HG03135 (cell line): Measurements from ENCODE around the gene MAGI1.
"Not testable (repeated sequence)": the region's sequence is repeated elsewhere in the genome, so short reads cannot be mapped to it uniquely, and the experiment has no call there.

ENCODE experiments used
- ATAC-seq: cut with Tn5 transposase; IDR thresholded peaks from one replicate; pipeline ENCODE4 v1.9.1; 2021; ENCODE audit warnings: mild to moderate bottlenecking, moderate library complexity; ENCODE audit not compliant: unreplicated experiment

MAGI1 gene

DNA sequence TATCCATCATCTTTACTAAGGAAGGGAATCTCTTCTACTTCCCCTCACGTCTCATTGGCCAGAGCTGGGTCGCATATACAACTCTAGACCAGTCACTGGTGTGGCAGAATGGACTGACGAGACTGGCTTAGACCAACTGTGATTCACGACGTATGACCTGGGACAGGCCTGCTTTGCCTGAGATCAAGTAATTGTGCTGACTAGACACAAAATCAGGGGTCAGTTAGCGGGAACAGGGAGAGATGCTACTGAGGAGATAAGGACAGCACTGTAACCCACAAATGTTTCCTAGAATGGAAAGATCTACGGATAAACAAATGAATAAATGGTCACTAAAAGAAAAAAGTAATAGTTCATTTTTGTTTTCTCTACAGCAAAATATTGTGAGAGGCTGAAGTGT is 308.3 kb downstream of the MAGI1 start:
- no peak for ATAC-seq

GRCh38 chr3:65729973-65730372 is 308.7 kb downstream of the MAGI1 start:
- ATAC-seq = no peak

DNA sequence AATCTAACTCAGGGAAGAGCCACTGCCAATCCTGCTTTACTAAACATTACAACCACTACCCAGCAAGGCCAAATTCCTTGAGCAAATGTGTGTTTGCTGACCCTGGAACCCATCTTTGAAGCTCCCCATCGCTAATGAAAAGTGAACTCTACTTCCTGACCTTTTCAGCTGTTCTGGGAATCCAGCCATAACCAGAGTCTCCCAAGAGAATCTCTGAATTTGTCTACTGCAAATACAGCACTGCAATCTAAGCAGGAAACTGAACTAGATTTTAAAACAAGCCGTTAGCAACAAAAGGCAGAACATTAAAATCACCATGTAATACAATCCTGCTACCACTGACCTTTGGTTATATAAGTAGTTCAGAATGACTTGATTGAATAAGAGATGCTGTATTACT is 309.2 kb downstream of the MAGI1 start:
- no peak for ATAC-seq

GRCh38 chr3:65728138-65728537 is 310.6 kb downstream of the MAGI1 start:
- no peak for ATAC-seq

GRCh38 chr3:65723985-65724384 is 314.7 kb downstream of the MAGI1 start:
- no peak for ATAC-seq

DNA sequence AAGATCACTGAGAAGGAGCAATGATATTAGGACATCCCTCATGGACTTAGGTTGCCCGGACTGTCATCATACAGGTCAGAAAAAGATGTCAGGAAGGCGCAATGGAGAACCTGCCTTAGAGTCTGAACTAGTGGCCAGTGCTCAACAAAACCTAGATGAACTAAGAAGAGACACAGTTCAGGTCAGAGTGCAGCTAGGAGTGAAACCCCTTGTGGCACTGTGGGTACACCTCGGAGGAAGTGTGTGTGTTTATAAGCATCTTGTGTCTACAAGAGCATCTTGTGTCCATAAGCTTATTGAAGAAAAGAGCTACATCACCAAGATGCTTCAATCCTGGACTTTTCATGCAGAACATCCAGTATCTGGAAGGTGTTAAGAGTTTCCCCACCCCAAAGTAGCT is 315.7 kb downstream of the MAGI1 start:
- no peak for ATAC-seq

DNA sequence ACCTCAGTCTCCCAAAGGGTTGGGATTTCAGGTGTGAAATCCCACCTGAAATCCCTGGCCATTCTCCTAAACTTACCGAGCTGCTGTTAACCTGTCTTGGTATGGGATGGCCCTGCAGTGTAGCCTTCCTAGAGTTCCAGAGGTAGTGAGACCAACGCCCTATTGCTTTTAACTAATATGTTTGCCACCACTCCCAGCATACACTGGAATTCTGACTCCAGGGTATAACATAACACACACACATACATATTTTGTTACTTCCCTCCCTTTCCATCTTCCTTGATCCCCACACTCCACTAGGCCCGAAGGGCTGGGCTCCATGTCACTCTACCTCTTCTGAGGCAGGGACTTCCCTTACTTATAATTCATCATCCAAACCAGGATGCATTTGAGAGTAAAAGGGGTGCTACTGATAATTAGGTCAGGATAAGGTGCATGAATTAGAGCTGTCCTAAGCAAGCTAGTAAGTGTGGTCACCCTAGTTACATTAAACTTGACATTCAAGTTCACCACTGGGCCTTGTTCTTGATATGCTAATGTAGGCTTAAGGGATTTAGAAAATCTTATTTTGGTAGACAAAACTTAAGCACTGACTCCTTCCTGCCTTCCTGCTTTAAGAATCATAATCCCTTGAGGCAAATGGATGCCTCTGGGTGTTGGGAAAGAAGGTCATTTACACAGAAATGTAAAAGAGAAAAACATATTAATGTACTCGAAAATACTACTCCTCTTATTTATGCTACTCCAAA is 317.6 kb downstream of the MAGI1 start:
- ATAC-seq = no peak

DNA sequence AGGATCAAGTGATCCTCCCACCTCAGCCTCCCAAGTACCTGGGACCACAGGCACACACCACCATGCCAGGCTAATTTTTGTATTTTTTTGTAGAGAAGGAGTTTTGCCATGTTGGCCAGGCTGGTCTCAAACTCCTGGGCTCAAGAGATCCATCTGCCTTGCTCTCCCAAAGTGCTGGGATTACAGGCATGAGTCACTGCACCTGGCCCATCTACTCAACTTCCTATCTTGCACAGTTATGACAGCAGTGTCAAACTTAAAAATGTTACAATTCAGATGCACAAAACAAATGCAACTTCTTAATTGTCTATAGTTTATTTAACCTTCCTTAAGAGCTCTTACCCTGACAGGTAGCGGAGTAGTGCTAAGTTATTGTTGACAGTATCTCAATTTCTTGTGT is 319.1 kb downstream of the MAGI1 start:
- not testable (repeated sequence) for ATAC-seq

DNA sequence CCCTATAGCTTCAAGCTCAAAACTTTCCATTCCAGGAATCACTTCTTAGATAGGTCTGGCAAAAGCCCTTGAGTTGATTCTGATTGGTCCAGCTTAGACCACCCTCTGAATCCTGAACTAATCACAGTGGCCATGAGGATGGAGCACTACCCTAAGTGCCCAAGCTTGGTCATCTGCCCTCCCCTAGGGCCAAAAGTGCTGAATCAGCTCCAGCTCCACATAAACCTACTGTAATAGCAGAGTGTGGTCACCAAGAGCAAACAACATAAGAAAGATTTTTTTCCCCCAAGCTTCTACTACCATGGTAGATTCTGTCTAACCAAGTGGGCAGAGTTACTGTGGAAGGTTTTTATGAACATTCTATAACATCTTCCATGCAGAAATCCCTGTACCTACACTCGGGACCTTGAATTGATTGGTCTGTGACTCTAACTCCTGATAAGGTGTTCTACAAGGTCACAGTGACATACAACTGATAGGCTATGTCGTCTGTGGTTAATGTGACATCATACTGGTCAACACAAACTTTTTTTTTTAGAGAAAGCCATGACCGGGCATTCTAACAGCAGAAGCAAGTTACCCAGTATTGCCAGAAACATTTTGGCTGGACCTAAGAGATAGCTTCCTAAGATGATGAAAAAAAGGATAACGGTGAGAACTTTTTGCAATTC is 320.9 kb downstream of the MAGI1 start:
- ATAC-seq = no peak

GRCh38 chr3:65716071-65716751 is 322.5 kb downstream of the MAGI1 start:
- ATAC-seq = no peak

- no peak for ATAC-seq
Observed at GRCh38 chr3:65714134-65714533, 324.6 kb downstream of the MAGI1 start.

- ATAC-seq = no peak
Observed at GRCh38 chr3:65713016-65713415, 325.7 kb downstream of the MAGI1 start.

DNA sequence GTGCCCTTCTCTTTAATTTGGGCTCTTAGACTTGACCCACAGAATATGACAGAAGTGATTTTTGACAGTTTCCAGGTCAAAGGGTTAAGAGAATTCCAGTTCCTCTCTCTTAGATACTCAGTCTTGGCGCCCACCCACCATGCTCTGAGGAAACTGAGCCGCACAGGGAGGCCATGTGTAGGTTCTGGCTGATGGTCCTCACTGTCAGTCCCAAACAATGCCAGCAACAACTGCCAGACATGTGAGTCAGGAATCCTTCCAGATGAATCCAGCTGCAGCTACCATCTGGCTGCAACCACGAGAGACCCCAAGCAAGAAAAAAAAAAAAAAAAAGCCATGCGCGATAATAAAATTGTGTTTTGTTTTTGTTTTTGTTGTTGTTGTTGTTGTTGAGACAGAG is 326.6 kb downstream of the MAGI1 start:
- no peak for ATAC-seq

DNA sequence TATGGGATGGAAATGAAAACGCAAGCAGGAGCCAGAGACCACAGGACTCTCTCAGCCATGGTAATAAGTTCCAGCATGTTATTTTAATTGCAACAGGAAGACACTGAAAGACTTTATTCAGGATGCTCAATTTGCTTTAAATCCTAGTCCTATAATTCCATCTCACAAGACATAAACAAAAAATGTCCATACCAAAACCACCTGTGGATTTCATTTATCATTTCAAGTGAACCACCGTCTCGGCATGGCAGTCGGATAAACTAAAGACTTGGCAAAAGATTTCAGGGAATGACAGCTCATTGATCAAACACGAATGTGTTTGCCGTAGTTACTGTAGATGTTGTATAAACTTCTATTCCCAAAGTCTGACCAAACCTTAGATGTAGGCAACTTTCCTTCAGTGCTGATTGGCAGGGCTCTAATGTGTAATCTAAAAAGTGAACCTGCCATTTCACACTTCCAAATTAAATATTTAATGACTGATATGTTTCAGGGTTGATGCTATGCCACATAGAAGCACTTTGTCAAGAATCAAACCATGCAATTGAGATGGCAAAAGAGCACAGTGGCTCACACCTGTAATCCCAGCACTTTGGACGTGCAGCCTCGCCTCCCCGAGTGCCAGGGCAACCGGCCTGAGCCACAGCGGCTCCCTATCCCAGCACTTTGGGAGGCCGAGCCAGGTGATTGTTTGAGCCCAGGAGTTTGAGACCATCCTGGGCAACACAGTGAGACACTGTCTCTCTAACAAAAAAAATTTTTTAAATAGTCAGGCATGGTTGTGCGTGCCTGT is 331.7 kb downstream of the MAGI1 start:
- no peak for ATAC-seq

- no peak for ATAC-seq
Observed at GRCh38 chr3:65706301-65706700, 332.4 kb downstream of the MAGI1 start.

GRCh38 chr3:65703820-65704219 is 334.9 kb downstream of the MAGI1 start:
- no peak for ATAC-seq

- no peak for ATAC-seq
Observed at GRCh38 chr3:65703026-65703425, 335.7 kb downstream of the MAGI1 start.

DNA sequence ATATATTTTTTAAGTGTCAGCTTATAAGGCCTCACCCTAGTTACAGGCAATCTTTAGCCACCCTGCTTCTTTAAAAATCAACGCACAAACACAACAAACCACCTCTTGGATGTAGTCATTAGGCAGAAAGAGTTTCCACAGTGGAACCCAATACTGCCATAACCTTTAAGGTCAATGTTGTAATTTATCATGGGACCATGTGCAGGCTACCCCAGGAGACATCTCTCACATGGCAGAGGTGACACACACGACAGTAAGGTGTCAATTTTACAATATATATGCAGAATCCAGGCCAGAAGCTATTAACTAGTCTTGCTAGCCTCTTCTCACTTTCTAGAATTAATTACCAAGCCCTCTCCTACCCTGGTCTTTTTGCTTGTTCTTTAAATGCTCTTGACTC is 336.5 kb downstream of the MAGI1 start:
- ATAC-seq = no peak

DNA sequence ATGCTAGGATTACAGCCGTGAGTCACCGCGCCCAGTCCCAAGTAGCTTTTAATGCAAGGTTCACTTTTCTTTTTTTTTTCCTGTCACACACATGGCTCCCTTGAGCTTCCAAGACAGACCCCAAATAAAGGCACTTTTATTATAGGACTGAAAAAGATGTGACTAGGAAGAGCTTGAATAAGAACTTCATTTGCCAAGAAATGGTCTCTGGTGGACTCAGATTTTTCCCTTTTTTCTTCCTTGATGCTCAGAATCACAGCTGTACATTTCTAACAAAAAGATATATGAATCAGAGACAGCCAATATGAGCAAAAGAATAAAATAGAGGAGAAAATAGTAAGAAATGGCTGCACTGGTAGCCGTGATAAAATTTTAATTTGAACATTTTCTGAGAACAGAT is 337.2 kb downstream of the MAGI1 start:
- ATAC-seq = no peak

DNA sequence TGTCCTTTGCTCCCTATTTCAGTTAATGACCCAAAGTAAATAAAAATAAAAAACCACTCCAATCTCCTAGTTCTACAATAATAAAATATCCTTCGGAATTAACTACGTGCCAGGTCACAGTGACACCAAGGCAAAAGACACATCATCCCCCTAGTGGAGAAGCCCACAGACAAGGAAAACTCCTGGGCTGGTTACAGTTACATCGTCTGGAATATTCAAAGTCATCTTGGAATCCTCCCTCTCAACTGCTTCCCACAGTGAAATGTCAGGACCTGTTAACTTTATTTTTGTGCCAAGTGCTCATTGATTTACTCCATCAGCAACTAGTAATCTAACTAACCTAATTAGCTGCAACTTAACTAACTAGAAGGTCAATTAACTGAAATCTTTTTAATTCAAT is 349.3 kb downstream of the MAGI1 start:
- ATAC-seq = no peak

DNA sequence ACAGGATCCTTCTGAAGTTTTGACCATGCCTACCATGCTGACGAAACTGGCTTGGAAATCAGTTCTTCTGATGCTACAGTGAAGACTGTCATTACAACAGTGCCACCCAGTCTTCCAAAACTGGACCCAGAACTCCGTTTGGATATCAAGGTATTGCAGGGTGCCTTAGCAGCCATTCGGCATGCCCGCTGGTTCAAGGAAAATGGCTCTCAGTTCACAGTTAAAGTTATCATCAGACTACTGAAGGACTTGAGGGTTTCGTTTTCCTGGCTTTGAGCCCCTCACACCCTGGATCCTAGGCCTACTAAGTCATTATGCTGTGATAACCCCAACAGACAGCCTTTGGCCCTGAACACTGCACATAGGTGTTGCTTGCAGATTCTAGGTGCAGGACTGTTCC is 351.0 kb downstream of the MAGI1 start:
- ATAC-seq = no peak
